Effector memory CD4-positive, alpha-beta T cell (primary cell): ENCODE measurements around the gene ZBTB42.

Source experiments
- DNase-seq, 3 donors: peaks; one replicate each; pipeline ENCODE4 v3.0.0-alpha.2; 2020
- H3K27ac ChIP-seq: 2 replicates; pipeline ENCODE4 v1.7.0; 2013; ENCODE audit warnings: mild to moderate bottlenecking, low read length, moderate library complexity; ENCODE audit not compliant: insufficient read depth, poor library complexity, severe bottlenecking
- H3K27me3 ChIP-seq: replicated peaks from 2 replicates; pipeline ENCODE4 v1.7.0; 2013; ENCODE audit warnings: mild to moderate bottlenecking, low read length; ENCODE audit not compliant: insufficient read depth, control insufficient read depth, poor library complexity, severe bottlenecking
- H3K36me3 ChIP-seq: 2 replicates; pipeline ENCODE4 v1.7.0; 2013; ENCODE audit warnings: mild to moderate bottlenecking, low read length, moderate library complexity; ENCODE audit not compliant: control insufficient read depth, insufficient read depth
- H3K4me1 ChIP-seq: 2 replicates; pipeline ENCODE4 v1.7.0; 2013; ENCODE audit warnings: low read length, mild to moderate bottlenecking; ENCODE audit not compliant: control insufficient read depth, insufficient read depth, poor library complexity, severe bottlenecking
- H3K4me3 ChIP-seq: 2 replicates; pipeline ENCODE4 v1.7.0; 2013; ENCODE audit warnings: low read length, low read depth, mild to moderate bottlenecking; ENCODE audit not compliant: insufficient read depth, poor library complexity, severe bottlenecking
- H3K9me3 ChIP-seq: 2 replicates; pipeline ENCODE4 v1.7.0; 2013; ENCODE audit warnings: mild to moderate bottlenecking, low read length, moderate library complexity; ENCODE audit not compliant: control insufficient read depth

The ZBTB42 gene

GRCh38 chr14:104795781-104796686, 4.9 kb upstream of the ZBTB42 start:
- H3K27ac ChIP-seq, result peak overlapping the region; percentile 70
- H3K36me3 ChIP-seq, result peaks cover 9% of the 10 kb centered on the region
- peak; percentile 49 to 54 (median 51) for DNase-seq
- peaks cover 35% of the 10 kb centered on the region for H3K4me1 ChIP-seq
- H3K9me3 ChIP-seq, result no peaks in the 10 kb centered on the region
- H3K27me3 ChIP-seq, result no peaks in the 10 kb centered on the region
- peak overlapping the region; percentile 52 for H3K4me3 ChIP-seq

DNA sequence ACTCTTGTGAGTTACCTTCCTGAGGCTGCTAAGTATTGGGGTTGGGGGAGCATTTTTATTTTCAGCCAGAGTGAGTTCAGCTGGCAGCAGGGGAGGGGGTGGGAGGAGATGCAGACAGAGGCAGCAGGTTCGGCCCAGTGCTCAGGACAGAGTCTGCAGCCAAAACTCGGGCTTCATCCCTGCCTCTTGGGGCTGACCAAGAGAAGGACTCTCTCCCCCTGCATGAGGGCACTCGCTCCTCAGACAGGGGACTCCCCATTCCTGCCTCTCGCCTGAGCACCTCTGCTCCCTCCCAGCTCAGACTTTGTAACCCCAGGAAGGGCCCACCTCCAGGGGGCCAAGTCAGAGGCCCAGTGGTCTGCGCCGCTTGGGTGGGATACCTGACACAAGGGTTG, 4.2 kb upstream of the ZBTB42 start:
- H3K27me3 ChIP-seq, result no peaks in the 10 kb centered on the region
- peaks cover 40% of the 10 kb centered on the region for H3K4me1 ChIP-seq

GRCh38 chr14:104797115-104798044, 3.5 kb upstream of the ZBTB42 start:
- H3K9me3 ChIP-seq, result no peaks in the 10 kb centered on the region
- no peak overlapping the region for H3K27ac ChIP-seq
- no peaks in the 10 kb centered on the region for H3K27me3 ChIP-seq
- peaks cover 42% of the 10 kb centered on the region for H3K4me1 ChIP-seq
- DNase-seq, result no peak
- no peak overlapping the region for H3K4me3 ChIP-seq
- no peaks in the 10 kb centered on the region for H3K36me3 ChIP-seq

More for the DNA sequence above, 4.2 kb upstream of the ZBTB42 start:
- Histone ChIP-seq H3K27ac (no peak overlapping the region), H3K9me3 (no peaks in the 10 kb centered on the region), H3K36me3 (peaks cover 2% of the 10 kb centered on the region), H3K4me3 (no peak overlapping the region)
- DNase-seq, result no peak

DNA sequence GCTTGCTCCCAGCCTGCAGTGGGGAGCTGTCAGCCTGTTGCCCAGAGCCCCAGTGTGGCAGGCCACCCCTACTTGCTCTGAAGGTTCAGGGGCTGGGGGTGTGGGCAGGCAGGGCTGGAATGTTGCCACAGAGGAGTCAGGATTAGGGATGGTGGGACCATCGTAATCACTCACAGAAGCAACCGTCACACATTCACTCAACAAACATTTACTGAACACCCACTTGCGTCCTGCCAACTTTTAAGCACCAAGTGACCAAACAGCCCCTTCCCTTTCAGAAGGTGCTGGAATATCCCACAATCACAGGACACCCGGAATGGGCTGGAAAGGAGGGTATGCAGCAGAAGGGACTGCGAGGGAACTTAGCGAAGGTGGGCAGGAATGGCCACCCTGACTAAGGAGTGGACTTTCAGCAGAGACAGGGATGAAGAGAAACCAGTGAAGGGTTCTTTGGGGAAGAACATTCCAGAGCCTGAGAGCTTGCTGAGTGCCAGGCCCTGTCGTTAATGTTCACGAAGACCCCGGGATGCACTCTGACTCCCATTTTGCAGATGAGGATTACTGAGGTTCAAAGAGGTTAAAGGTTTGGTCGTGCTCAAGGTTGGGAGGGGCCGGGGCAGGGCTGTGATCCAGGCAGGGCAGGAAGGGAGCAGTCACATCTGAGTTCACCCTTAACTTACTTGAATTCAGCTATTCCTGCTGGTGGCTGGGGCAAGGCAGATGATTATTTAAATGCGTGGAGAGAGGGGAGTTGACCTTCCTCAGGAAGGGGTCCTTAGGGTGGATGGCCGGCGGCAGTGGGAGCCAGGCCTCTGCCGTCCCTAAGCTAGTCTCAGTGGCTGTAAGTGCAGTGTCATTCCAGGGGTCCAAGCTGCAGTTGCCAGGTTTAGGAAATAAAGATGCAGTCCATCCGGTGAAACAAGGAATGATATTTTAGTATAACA, 2.3 kb upstream of the ZBTB42 start:
- no peak overlapping the region for H3K27ac ChIP-seq
- peaks cover 40% of the 10 kb centered on the region for H3K4me1 ChIP-seq

GRCh38 chr14:104799244-104800014, 1.5 kb upstream of the ZBTB42 start:
- no peak overlapping the region for H3K4me3 ChIP-seq
- H3K27me3 ChIP-seq, result no peaks in the 10 kb centered on the region
- H3K4me1 ChIP-seq, result peaks cover 32% of the 10 kb centered on the region
- H3K27ac ChIP-seq, result peak overlapping the region; percentile 55
- no peaks in the 10 kb centered on the region for H3K9me3 ChIP-seq
- DNase-seq, result no peak
- H3K36me3 ChIP-seq, result no peaks in the 10 kb centered on the region

More for the DNA sequence above, 2.3 kb upstream of the ZBTB42 start:
- no peaks in the 10 kb centered on the region for H3K9me3 ChIP-seq
- no peak overlapping the region for H3K4me3 ChIP-seq
- no peak for DNase-seq
- H3K27me3 ChIP-seq, result no peaks in the 10 kb centered on the region
- H3K36me3 ChIP-seq, result no peaks in the 10 kb centered on the region

GRCh38 chr14:104800015-104800770, 708 bp upstream of the ZBTB42 start:
- Histone ChIP-seq H3K27ac (peak overlapping the region; percentile 55), H3K9me3 (no peaks in the 10 kb centered on the region), H3K36me3 (no peaks in the 10 kb centered on the region), H3K4me1 (peaks cover 26% of the 10 kb centered on the region), H3K27me3 (no peaks in the 10 kb centered on the region), H3K4me3 (no peak overlapping the region)
- peak; percentile 69 to 76 (median 72) for DNase-seq

GRCh38 chr14:104801520-104802393, 856 bp downstream of the ZBTB42 start:
- no peak for DNase-seq
- H3K4me3 ChIP-seq, result peak overlapping the region; percentile 79
- no peaks in the 10 kb centered on the region for H3K9me3 ChIP-seq
- H3K27ac ChIP-seq, result peak overlapping the region; percentile 63
- no peaks in the 10 kb centered on the region for H3K36me3 ChIP-seq
- H3K4me1 ChIP-seq, result peaks cover 18% of the 10 kb centered on the region
- H3K27me3 ChIP-seq, result no peaks in the 10 kb centered on the region
